Endodermal cell (in vitro differentiated cells): ENCODE data around the gene FAM163A. TPM values are rescaled to one million over a fixed set of nuclear protein-coding genes. Genes with fewer than 3 reads are reported as not detected.

Experiments used
- DNase-seq: peaks from one replicate; pipeline ENCODE4 v3.0.0-alpha.2; 2017
- H3K27ac ChIP-seq: 2 replicates; pipeline ENCODE4 v1.5.1; 2013; ENCODE audit warnings: mild to moderate bottlenecking, low read depth, low read length, moderate library complexity
- H3K27me3 ChIP-seq: 2 replicates; pipeline ENCODE4 v1.6.1; 2013; ENCODE audit warnings: mild to moderate bottlenecking, low read length, moderate library complexity; ENCODE audit not compliant: insufficient read depth, control insufficient read depth, poor library complexity, severe bottlenecking
- H3K36me3 ChIP-seq: 2 replicates; pipeline ENCODE4 v1.7.0; 2013; ENCODE audit warnings: mild to moderate bottlenecking, low read length, moderate library complexity; ENCODE audit not compliant: control insufficient read depth, insufficient read depth
- H3K4me1 ChIP-seq: one replicate; pipeline ENCODE4 v1.7.0; 2013; ENCODE audit warnings: low read length; ENCODE audit not compliant: control insufficient read depth, insufficient read depth
- H3K4me3 ChIP-seq: 2 replicates; pipeline ENCODE4 v1.5.1; 2013; ENCODE audit warnings: mild to moderate bottlenecking, low read length, moderate library complexity
- H3K9ac ChIP-seq: 2 replicates; pipeline ENCODE4 v1.6.1; 2013; ENCODE audit warnings: mild to moderate bottlenecking, low read length, moderate library complexity; ENCODE audit not compliant: poor library complexity, severe bottlenecking; ENCODE audit errors: extremely low read depth
- H3K9me3 ChIP-seq: 2 replicates; pipeline ENCODE4 v1.6.1; 2013; ENCODE audit warnings: mild to moderate bottlenecking, low read length, moderate library complexity; ENCODE audit not compliant: control insufficient read depth
- H3K27ac Mint-ChIP-seq: 2 replicates; pipeline ENCODE4 v1.8.0; 2020; ENCODE audit warnings: mixed read lengths
- H3K27me3 Mint-ChIP-seq: 2 replicates; pipeline ENCODE4 v1.8.0; 2021; ENCODE audit warnings: mild to moderate bottlenecking, mixed read lengths; ENCODE audit not compliant: insufficient read depth
- H3K36me3 Mint-ChIP-seq: 2 replicates; pipeline ENCODE4 v1.8.0; 2020; ENCODE audit warnings: low read depth, mixed read lengths
- H3K4me1 Mint-ChIP-seq: 2 replicates; pipeline ENCODE4 v1.8.0; 2020; ENCODE audit warnings: mixed read lengths
- H3K4me3 Mint-ChIP-seq: 2 replicates; pipeline ENCODE4 v1.8.0; 2020; ENCODE audit warnings: mild to moderate bottlenecking, moderate library complexity, mixed read lengths
- H3K9me3 Mint-ChIP-seq: 2 replicates; pipeline ENCODE4 v1.8.0; 2020; ENCODE audit warnings: mild to moderate bottlenecking, mixed read lengths
- WGBS, 2 experiments: methylation state at CpG; one replicate each; pipeline versions ENCODE4 v1.1.5 to v1.1.7; 2013; ENCODE audit warnings: missing lambda C conversion rate in 2 of 2, mixed read lengths in 1 of 2; ENCODE audit not compliant: insufficient coverage in 1 of 2, insufficient read length in 1 of 2; 5-methylcytosine and 5-hydroxymethylcytosine counted together
- total RNA-seq, 2 donors: library from RNA; stranded (reverse); fragmentation: NEBNext Ultra II Directional in 1 of 2; extraction: Animal tissue kit (Norgen Biotek cat#: 25700) in 1 of 2; gene quantifications; 2 replicates in 1 of 2; 3 replicates in 1 of 2; pipeline ENCODE4 v1.2.1, GENCODE V29; 2021
- TF ChIP-seq, protein P1 (sequence below): fragments of 200-600 bp; sonication (generic); conservative IDR thresholded peaks from 2 replicates; pipeline ENCODE4 v1.5.0; 2021; ENCODE audit warnings: antibody characterized with exemption, mild to moderate bottlenecking

The FAM163A gene
- total RNA-seq, 2 donors from 2014 or later = not detected

- Mint-ChIP-seq H3K27ac (no peak overlapping the region), H3K27me3 (peaks cover 86% of the 10 kb centered on the region), H3K9me3 (no peaks in the 10 kb centered on the region), H3K36me3 (no peaks in the 10 kb centered on the region), H3K4me1 (no peaks in the 10 kb centered on the region), H3K4me3 (peak overlapping the region; percentile 45)
- Histone ChIP-seq H3K4me1 (no peaks in the 10 kb centered on the region), H3K36me3 (no peaks in the 10 kb centered on the region), H3K9me3 (peaks cover 5% of the 10 kb centered on the region), H3K9ac (no peak overlapping the region), H3K27me3 (peaks cover 96% of the 10 kb centered on the region), H3K4me3 (no peak overlapping the region), H3K27ac (no peak overlapping the region)
- TF ChIP-seq, protein P1, sequence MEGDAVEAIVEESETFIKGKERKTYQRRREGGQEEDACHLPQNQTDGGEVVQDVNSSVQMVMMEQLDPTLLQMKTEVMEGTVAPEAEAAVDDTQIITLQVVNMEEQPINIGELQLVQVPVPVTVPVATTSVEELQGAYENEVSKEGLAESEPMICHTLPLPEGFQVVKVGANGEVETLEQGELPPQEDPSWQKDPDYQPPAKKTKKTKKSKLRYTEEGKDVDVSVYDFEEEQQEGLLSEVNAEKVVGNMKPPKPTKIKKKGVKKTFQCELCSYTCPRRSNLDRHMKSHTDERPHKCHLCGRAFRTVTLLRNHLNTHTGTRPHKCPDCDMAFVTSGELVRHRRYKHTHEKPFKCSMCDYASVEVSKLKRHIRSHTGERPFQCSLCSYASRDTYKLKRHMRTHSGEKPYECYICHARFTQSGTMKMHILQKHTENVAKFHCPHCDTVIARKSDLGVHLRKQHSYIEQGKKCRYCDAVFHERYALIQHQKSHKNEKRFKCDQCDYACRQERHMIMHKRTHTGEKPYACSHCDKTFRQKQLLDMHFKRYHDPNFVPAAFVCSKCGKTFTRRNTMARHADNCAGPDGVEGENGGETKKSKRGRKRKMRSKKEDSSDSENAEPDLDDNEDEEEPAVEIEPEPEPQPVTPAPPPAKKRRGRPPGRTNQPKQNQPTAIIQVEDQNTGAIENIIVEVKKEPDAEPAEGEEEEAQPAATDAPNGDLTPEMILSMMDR = no peak
- peak; percentile 52 for DNase-seq
- 74 to 79% methylated on average over 31 to 37 of the region's 37 CpGs for WGBS, 2 experiments
These were observed 1.5 kb downstream of the FAM163A start for GRCh38 chr1:179744401-179745130.

DNA sequence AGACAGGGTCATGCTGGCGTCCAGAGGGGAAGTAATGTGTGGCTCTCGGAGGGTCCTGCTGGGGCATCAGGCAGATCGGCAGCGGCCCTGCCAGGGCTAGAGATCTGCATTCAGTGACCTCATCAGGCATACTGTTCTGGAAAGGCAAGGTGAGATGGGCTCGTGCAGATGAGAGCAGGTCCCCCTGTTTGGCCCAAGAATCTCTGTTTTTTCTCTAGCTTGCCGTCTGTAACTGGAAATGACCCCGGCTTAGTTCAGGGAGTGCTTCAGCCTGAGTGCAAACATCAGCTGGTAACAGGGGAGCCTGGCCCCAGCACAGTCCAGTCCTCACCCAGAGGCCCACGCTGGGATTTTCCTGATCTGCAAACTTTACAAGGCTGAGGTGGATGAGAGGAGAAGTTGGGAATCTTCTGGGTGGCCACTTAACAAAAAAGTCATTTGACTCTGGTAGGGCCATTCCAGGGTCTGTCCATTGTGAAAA is 2.1 kb downstream of the FAM163A start:
- H3K4me1 ChIP-seq = no peaks in the 10 kb centered on the region
- TF ChIP-seq, protein P1 = no peak
- Mint-ChIP-seq H3K4me1 (no peaks in the 10 kb centered on the region), H3K36me3 (no peaks in the 10 kb centered on the region), H3K27me3 (peaks cover 83% of the 10 kb centered on the region), H3K27ac (no peak overlapping the region), H3K4me3 (no peak overlapping the region), H3K9me3 (no peaks in the 10 kb centered on the region)
- peaks cover 5% of the 10 kb centered on the region for H3K9me3 ChIP-seq
- peaks cover 90% of the 10 kb centered on the region for H3K27me3 ChIP-seq
- no peaks in the 10 kb centered on the region for H3K36me3 ChIP-seq
- no peak overlapping the region for H3K9ac ChIP-seq
- no peak overlapping the region for H3K27ac ChIP-seq
- H3K4me3 ChIP-seq = no peak overlapping the region
- WGBS, 2 experiments = 79 to 84% methylated on average over 6 to 8 of the region's 8 CpGs
- DNase-seq = peak; percentile 56

GRCh38 chr1:179745743-179746142 is 2.7 kb downstream of the FAM163A start:
- no peaks in the 10 kb centered on the region for H3K36me3 Mint-ChIP-seq
- TF ChIP-seq, protein P1 = no peak
- Histone ChIP-seq H3K27me3 (peaks cover 86% of the 10 kb centered on the region), H3K9me3 (peaks cover 5% of the 10 kb centered on the region), H3K9ac (no peak overlapping the region), H3K36me3 (no peaks in the 10 kb centered on the region), H3K4me1 (no peaks in the 10 kb centered on the region), H3K4me3 (no peak overlapping the region), H3K27ac (no peak overlapping the region)
- peaks cover 82% of the 10 kb centered on the region for H3K27me3 Mint-ChIP-seq
- H3K4me3 Mint-ChIP-seq = no peak overlapping the region
- DNase-seq = no peak
- 84 to 92% methylated on average over 3 to 4 of the region's 4 CpGs for WGBS, 2 experiments
- H3K9me3 Mint-ChIP-seq = no peaks in the 10 kb centered on the region
- H3K27ac Mint-ChIP-seq = no peak overlapping the region
- no peaks in the 10 kb centered on the region for H3K4me1 Mint-ChIP-seq
